Measurements from ENCODE around the gene GSTM4. TPM values are rescaled to one million over a fixed set of nuclear protein-coding genes. Genes with fewer than 3 reads are reported as not detected.

The GSTM4 gene
- total RNA-seq, 1 donor from 2014 or later, result 42.2 TPM

DNA sequence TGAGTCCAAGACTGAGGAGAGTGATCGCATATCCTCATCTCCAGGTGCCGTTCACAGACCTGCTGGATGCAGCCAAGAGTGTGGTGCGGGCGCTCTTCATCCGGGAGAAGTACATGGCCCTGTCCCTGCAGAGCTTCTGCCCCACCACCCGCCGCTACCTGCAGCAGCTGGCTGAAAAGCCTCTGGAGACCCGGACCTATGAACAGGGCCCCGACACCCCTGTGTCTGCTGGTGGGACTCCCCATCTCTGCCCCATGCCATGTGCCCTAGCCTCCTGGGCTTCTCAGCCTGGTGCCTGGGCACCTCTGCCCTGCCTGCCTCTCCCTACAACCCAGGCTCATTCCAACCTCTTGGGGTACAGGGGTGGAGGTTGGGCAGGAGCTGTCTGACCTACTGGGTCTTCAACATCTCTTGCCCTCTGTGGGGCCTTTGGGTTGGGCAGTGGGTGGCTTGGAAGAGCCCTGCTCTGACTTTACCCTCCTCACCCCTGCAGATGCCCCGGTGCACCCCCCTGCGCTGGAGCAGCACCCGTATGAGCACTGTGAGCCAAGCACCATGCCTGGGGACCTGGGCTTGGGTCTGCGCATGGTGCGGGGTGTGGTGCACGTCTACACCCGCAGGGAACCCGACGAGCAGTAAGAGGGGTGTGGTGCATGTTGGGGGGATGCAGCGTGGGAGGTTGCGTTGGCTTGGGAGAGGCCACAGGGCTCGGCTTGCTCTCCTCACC is 29.1 kb upstream of the GSTM4 start:
- H3K36me3 Mint-ChIP-seq, result peaks cover 4% of the 10 kb centered on the region
- DNase-seq (ENCODE audit: extremely low spot score, unreplicated experiment), result no peak
- no peak for TF ChIP-seq CTCF (conservative IDR thresholded peaks at IDR 0.05)
- H3K4me3 Mint-ChIP-seq, result no peak overlapping the region
- no peaks in the 10 kb centered on the region for H3K27me3 Mint-ChIP-seq
- peaks cover 21% of the 10 kb centered on the region for H3K4me1 Mint-ChIP-seq (ENCODE audit: unreplicated experiment)
- H3K9me3 Mint-ChIP-seq, result no peaks in the 10 kb centered on the region
- H3K27ac Mint-ChIP-seq, result no peak overlapping the region

DNA sequence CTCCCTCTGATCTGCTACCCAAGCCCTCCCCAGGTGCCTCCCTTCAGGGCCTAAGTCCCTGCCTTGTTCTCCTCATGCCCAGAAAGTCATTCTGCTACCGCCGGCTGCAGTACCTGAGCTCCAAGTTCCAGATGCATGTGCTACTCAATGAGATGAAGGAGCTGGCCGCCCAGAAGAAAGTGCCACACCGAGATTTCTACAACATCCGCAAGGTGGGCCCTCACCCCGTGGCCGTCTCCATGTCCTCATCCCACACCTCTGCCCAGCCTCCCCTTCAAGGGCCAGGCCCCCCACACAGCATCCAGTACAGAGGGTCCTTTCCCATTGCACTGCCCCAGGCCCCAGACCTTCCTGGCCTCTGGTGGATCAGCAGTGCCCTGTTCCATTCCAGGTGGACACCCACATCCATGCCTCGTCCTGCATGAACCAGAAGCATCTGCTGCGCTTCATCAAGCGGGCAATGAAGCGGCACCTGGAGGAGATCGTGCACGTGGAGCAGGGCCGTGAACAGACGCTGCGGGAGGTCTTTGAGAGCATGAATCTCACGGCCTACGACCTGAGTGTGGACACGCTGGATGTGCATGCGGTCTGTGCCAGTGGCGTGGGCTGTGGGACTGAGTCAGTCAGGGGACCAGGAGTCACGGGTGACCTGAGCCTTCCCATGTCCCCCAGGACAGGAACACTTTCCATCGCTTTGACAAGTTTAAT is 28.1 kb upstream of the GSTM4 start:
- Mint-ChIP-seq H3K4me1 (ENCODE audit: unreplicated experiment) (peaks cover 11% of the 10 kb centered on the region), H3K9me3 (no peaks in the 10 kb centered on the region), H3K36me3 (peaks cover 4% of the 10 kb centered on the region), H3K27ac (no peak overlapping the region), H3K27me3 (no peaks in the 10 kb centered on the region), H3K4me3 (no peak overlapping the region)
- TF ChIP-seq CTCF (conservative IDR thresholded peaks at IDR 0.05), result no peak
- peak; percentile 58 for DNase-seq (ENCODE audit: extremely low spot score, unreplicated experiment)

DNA sequence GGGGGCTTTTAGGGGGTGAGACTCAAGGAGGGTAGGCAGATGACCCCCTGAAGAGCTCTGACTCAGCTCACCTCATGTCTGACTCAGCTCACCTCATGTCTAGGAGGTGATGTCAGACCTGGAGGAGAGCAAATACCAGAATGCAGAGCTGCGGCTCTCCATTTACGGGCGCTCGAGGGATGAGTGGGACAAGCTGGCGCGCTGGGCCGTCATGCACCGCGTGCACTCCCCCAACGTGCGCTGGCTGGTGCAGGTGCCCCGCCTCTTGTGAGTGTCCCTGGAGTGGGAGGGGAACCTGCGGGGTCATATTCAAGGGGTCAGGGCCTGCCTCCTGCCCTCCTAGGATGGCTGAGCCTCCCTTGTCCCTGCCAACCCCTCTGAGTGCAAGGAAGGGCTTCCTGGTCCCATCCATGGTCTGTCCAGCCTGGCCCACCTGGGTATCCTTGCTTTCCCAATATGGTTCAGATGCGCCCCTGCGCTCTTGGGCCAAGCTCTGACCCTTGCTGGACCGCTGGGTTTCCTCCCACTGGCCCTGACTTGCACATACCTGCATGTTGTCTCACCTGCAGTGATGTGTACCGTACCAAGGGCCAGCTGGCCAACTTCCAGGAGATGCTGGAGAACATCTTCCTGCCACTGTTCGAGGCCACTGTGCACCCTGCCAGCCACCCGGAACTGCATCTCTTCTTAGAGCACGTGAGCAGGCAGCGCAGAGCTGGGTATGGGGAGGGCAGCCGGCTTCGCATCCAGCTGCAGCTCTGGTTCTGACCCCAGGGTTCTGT is 27.2 kb upstream of the GSTM4 start:
- Mint-ChIP-seq H3K36me3 (peaks cover 4% of the 10 kb centered on the region), H3K27ac (no peak overlapping the region), H3K4me3 (no peak overlapping the region), H3K27me3 (no peaks in the 10 kb centered on the region), H3K9me3 (no peaks in the 10 kb centered on the region), H3K4me1 (ENCODE audit: unreplicated experiment) (peaks cover 8% of the 10 kb centered on the region)
- no peak for TF ChIP-seq CTCF (conservative IDR thresholded peaks at IDR 0.05)
- no peak for DNase-seq (ENCODE audit: extremely low spot score, unreplicated experiment)

- DNase-seq (ENCODE audit: extremely low spot score, unreplicated experiment), result peak; percentile 61
- no peaks in the 10 kb centered on the region for H3K27me3 Mint-ChIP-seq
- TF ChIP-seq CTCF (conservative IDR thresholded peaks at IDR 0.05), result no peak
- peaks cover 11% of the 10 kb centered on the region for H3K4me1 Mint-ChIP-seq (ENCODE audit: unreplicated experiment)
- peaks cover 4% of the 10 kb centered on the region for H3K36me3 Mint-ChIP-seq
- H3K27ac Mint-ChIP-seq, result no peak overlapping the region
- no peaks in the 10 kb centered on the region for H3K9me3 Mint-ChIP-seq
- H3K4me3 Mint-ChIP-seq, result no peak overlapping the region
Measured at GRCh38 chr1:109629372-109630030, 26.4 kb upstream of the GSTM4 start.

DNA sequence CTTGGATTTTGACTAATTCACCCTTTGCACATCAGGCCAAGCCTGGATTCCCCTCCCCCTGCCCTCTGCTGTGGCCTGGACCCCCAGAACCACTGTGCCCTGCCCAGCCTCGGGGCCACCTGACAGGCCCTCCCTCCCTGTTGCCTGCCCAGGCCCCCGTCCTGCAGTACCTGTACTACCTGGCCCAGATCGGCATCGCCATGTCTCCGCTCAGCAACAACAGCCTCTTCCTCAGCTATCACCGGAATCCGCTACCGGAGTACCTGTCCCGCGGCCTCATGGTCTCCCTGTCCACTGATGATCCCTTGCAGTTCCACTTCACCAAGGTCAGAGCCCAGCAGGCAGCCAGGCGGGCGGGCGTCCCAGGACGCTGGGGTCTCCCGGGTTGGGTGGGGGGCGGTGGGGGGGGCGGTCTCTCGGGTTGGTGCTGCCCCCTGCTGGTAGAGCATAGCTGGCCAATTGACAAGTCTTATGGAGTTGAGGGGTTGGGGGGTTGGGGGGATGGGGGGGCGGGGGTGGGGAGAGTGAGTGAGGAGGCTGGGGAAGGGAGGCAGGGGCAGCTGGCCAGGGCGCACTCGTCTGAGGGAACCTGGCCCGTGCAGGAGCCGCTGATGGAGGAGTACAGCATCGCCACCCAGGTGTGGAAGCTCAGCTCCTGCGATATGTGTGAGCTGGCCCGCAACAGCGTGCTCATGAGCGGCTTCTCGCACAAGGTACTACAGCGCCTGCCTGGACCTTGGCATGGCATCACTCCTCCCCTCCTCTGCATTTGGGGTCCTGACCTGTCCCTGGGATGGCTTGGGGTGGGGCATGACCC is 25.6 kb upstream of the GSTM4 start:
- peak; percentile 64 for DNase-seq (ENCODE audit: extremely low spot score, unreplicated experiment)
- Mint-ChIP-seq H3K27me3 (no peaks in the 10 kb centered on the region), H3K4me1 (ENCODE audit: unreplicated experiment) (peaks cover 14% of the 10 kb centered on the region), H3K4me3 (no peak overlapping the region), H3K36me3 (peaks cover 4% of the 10 kb centered on the region), H3K9me3 (no peaks in the 10 kb centered on the region), H3K27ac (no peak overlapping the region)
- TF ChIP-seq CTCF (conservative IDR thresholded peaks at IDR 0.05), result peak; percentile 67

All from type B pancreatic cell (in vitro differentiated cells).